Left lung (tissue), 10 donors: Measurements from ENCODE around the gene ODAD4. TPM values are rescaled to one million over a fixed set of nuclear protein-coding genes. Genes with fewer than 3 reads are reported as not detected.
A peak's percentile ranks its signal among the peaks of the same experiment; 100 is the strongest.

Experiments
- ATAC-seq: fragments of 200-7000 bp; cut with Tn5 transposase; one replicate; pipeline ENCODE4 v1.9.1; 2020; ENCODE audit warnings: moderate library complexity
- DNase-seq, 4 donors: peaks; one replicate each; pipeline ENCODE4 v3.0.0-alpha.2; 2013 to 2020
- H3K27ac ChIP-seq, 2 donors: fragments of 200-600 bp; sonication (generic) in 1 of 2; one replicate each; pipeline versions ENCODE4 v1.5.0 to v1.8.0; 2020 to 2021
- H3K27me3 ChIP-seq, 2 donors: fragments of 200-600 bp; sonication (generic) in 1 of 2; one replicate each; pipeline versions ENCODE4 v1.5.0 to v1.8.0; 2020 to 2021
- H3K36me3 ChIP-seq, 2 donors: fragments of 200-600 bp; sonication (generic) in 1 of 2; one replicate each; pipeline versions ENCODE4 v1.5.0 to v1.8.0; 2020 to 2021
- H3K4me1 ChIP-seq, 2 donors: fragments of 200-600 bp; one replicate each; pipeline ENCODE4 v1.8.0; 2021
- H3K4me3 ChIP-seq, 2 donors: fragments of 200-600 bp; sonication (generic) in 1 of 2; one replicate each; pipeline versions ENCODE4 v1.5.0 to v1.8.0; 2020 to 2021; ENCODE audit warnings: mild to moderate bottlenecking in 1 of 2
- H3K9me3 ChIP-seq, 2 donors: fragments of 200-600 bp; sonication (generic) in 1 of 2; one replicate each; pipeline versions ENCODE4 v1.5.0 to v1.8.0; 2020 to 2021
- intact Hi-C, 2 donors: fragments of 100-400 bp; cut with DNase I; formaldehyde crosslinking; loops; one replicate each; pipeline versions ENCODE4 v1.11.2 to v1.14.2; 2022
- polyA plus RNA-seq, 6 donors: library from polyadenylated mRNA; unstranded; fragments of 120-200 nt; gene quantifications; one replicate each; pipeline ENCODE4 v1.2.1, GENCODE V29; 2013; ENCODE audit not compliant: insufficient read length in 6 of 6
- total RNA-seq, 2 donors: library from RNA; stranded (reverse); fragmentation: NEBNext Ultra II Directional; extraction: Animal tissue kit (Norgen Biotek cat#: 25700); gene quantifications; one replicate each; pipeline ENCODE4 v1.2.1, GENCODE V29; 2021
- TF ChIP-seq, protein P1 (sequence below), 2 donors: fragments of 200-600 bp; sonication (generic) in 1 of 2; IDR thresholded peaks; one replicate each; pipeline versions ENCODE4 v1.5.0 to v1.8.0; 2021; ENCODE audit warnings: antibody characterized with exemption in 2 of 2
- donor health status: DM: no; HTN: yes; CAD: no.
- donor health status: DM: no; HTN: no; CAD: no.

ODAD4 gene
- total and polyA plus RNA-seq, 8 donors, result 0.73 to 7.8 (median 5.6) TPM

DNA sequence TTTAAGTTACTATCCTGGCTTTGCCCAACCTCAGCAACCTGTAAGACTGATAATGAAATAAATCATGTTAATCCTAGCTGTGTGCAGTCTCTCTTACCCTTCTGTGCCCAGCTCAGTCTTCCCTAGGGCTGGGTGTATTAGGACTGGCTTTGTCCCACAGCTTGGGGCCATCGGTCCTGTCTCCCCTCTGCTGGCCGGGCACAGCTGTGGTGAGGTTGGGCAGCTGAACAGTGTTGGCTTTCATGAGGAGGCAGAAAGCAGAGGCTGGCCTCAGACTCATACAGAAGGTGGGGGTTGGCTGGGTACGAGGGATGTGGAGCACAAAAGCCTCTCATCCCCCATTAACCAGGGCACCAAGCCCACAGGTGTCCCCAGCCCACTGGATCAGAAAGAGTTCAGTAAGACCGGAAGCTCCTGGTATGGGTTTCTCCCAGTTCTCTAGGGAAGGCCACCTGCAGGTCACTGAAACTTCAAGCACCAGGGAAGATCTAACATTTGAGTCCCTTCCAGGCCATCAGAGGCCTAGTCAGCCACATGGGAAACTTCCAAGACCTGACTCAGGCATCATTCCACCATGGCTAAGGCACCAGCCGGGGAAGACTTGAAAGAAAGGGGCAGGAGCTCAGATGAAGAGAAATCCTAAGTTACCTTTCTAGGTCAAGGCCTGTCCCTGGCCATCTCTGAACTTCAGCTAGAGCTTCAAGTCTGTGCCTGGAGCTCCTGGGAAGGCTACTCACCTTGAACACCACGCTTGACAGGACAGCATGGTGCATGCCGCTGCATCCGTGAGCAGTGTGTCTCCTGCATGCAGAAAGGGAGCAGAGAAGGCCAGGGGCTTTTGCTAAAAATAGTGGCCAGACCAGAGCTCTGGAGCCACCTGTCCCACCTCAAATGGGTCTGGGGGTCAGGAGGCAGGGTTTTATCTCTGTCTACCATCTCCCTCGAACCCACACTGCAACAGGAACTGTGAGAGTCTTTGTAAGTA, 45.0 kb downstream of the ODAD4 start:
- DNase-seq, result peak in 1 of 4 donors; percentile 34
- TF ChIP-seq, protein P1, sequence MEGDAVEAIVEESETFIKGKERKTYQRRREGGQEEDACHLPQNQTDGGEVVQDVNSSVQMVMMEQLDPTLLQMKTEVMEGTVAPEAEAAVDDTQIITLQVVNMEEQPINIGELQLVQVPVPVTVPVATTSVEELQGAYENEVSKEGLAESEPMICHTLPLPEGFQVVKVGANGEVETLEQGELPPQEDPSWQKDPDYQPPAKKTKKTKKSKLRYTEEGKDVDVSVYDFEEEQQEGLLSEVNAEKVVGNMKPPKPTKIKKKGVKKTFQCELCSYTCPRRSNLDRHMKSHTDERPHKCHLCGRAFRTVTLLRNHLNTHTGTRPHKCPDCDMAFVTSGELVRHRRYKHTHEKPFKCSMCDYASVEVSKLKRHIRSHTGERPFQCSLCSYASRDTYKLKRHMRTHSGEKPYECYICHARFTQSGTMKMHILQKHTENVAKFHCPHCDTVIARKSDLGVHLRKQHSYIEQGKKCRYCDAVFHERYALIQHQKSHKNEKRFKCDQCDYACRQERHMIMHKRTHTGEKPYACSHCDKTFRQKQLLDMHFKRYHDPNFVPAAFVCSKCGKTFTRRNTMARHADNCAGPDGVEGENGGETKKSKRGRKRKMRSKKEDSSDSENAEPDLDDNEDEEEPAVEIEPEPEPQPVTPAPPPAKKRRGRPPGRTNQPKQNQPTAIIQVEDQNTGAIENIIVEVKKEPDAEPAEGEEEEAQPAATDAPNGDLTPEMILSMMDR (IDR thresholded peaks at IDR 0.05), result no peak
- intact Hi-C loops, result no loop called here
- H3K4me3 ChIP-seq, result no peak overlapping the region
- no peak overlapping the region for H3K27ac ChIP-seq
- H3K27me3 ChIP-seq, result no peaks in the 10 kb centered on the region
- no peak for ATAC-seq
- H3K9me3 ChIP-seq, result no peaks in the 10 kb centered on the region
- H3K36me3 ChIP-seq, result peaks cover 0 to 97% of the 10 kb centered on the region in 2 donors
- peaks cover 0 to 21% of the 10 kb centered on the region in 2 donors for H3K4me1 ChIP-seq

DNA sequence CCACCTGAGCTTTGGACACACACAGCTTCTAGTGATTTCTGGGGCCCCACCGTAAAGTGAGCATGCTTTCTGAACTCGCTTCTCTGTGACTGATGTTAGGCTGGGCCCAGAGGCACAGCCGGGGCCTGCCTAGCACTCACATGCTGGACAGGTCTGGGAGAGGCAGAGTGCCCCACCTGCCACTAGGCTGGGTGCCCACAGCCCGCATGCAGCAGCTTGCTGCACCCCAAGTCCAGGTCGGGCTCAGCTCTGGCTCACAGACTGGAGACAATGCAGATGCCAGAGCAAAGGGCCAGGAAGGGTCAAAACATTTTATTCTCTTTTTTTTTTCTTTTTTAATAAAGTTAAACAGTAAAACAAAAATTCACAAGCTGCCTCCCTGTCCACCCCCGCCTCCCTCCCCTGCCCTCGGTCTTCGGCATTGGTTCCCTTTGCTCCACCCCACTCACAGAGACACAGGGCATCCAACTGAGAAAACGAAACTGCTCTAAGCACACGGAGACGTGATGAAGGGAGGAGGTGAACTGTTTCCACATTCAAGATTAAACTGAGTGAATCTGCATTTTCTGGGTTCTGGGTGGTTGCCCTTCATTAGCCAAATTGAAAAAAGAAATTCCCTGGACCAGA, 45.8 kb downstream of the ODAD4 start:
- no peaks in the 10 kb centered on the region for H3K9me3 ChIP-seq
- peaks cover 0 to 99% of the 10 kb centered on the region in 2 donors for H3K36me3 ChIP-seq
- H3K4me3 ChIP-seq, result no peak overlapping the region
- ATAC-seq (no peak), DNase-seq (peak in 1 of 4 donors; percentile 51)
- peaks cover 0 to 14% of the 10 kb centered on the region in 2 donors for H3K4me1 ChIP-seq
- no peak overlapping the region for H3K27ac ChIP-seq
- TF ChIP-seq, protein P1 (IDR thresholded peaks at IDR 0.05), result no peak
- H3K27me3 ChIP-seq, result no peaks in the 10 kb centered on the region
- intact Hi-C loops, result no loop called here

DNA sequence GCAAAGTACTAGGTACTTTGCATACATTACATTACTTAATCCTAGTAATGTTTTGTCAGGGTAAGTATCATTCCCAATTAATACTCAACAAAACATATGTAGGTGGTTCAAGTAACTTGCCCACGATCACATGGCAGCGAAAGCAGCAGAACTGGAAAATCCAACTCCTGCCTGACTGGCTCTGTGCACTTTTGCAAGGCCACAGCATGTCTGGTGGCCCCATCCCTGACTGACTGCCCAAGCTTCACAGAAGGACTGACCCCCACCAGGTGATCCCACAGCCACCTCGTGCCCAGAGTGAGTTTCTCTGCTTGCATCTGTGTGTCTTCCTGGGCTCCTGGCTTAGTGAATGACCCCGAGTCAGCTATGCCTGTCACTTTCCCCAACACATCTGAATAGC, 47.6 kb downstream of the ODAD4 start:
- no peak for ATAC-seq
- DNase-seq, result peak in 2 of 4 donors; percentile 13 to 26
- H3K27me3 ChIP-seq, result no peaks in the 10 kb centered on the region

DNA sequence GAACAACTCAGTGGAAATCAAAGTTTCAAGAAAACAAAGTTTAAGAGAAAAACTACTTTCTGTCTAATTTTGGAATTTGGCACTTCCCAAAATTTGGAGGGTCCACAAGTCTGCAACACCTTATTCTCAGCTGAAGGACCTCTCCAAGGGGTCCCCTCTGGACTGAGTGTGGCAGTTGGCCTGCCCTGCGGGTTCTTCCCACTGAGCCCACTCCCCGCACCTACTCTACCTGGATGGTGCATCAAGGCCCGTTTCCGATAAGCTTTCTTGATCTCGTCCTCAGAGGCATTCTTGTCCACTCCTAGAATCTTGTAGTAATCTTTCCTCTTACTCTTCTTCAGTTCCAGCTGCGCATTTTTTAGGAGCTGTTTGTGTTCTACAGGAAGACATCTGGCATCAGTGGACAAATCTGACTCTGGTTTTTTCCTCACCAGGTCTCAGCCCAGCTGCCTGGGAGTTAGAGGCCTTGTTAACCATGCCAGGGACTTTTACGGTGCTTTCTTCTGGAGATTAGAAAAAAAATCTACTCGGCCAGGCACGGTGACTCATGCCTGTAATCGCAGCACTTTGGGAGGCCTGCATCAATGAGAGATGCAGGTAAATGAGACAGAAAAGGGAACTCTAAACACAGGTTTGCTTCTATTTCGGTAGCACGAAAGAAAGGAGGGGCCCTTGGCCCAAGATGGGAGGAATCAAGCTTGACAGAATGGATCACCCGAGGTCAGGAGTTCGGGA, 51.8 kb downstream of the ODAD4 start:
- Histone ChIP-seq H3K4me1 (no peaks in the 10 kb centered on the region), H3K9me3 (no peaks in the 10 kb centered on the region), H3K27me3 (no peaks in the 10 kb centered on the region), H3K36me3 (peaks cover 0 to 99% of the 10 kb centered on the region in 2 donors), H3K27ac (no peak overlapping the region), H3K4me3 (no peak overlapping the region)
- peak in 1 of 4 donors; percentile 13 for DNase-seq
- intact Hi-C loops, result no loop called here
- TF ChIP-seq, protein P1 (IDR thresholded peaks at IDR 0.05), result no peak
- no peak for ATAC-seq

More for the DNA sequence above, 47.6 kb downstream of the ODAD4 start:
- H3K36me3 ChIP-seq, result peaks cover 0 to 99% of the 10 kb centered on the region in 2 donors
- no peak overlapping the region for H3K27ac ChIP-seq
- intact Hi-C loops, result no loop called here
- H3K4me1 ChIP-seq, result peaks cover 0 to 6% of the 10 kb centered on the region in 2 donors
- H3K4me3 ChIP-seq, result no peak overlapping the region
- no peaks in the 10 kb centered on the region for H3K9me3 ChIP-seq
- TF ChIP-seq, protein P1 (IDR thresholded peaks at IDR 0.05), result no peak
